ENCODE results near the gene DDX41. TPM values are rescaled to one million over a fixed set of nuclear protein-coding genes. Genes with fewer than 3 reads are reported as not detected.
A peak's percentile ranks its signal among the peaks of the same experiment; 100 is the strongest.

The DDX41 gene
- total RNA-seq, 4 donors from 2014 or later, result 63.4 to 96.5 (median 76.2) TPM

GRCh38 chr5:177545487-177546257 is 28.9 kb upstream of the DDX41 start:
- TF ChIP-seq POLR2A (IDR thresholded peaks at IDR 0.05), result no peak
- TF ChIP-seq CTCF (IDR thresholded peaks at IDR 0.05), result no peak
- peak overlapping the region in 1 of 4 donors; percentile 16 for H3K4me3 ChIP-seq
- WGBS, 2 donors, result 28 to 39% methylated on average over 4 of the region's 4 CpGs
- H3K27me3 ChIP-seq, result no peaks in the 10 kb centered on the region
- H3K27ac ChIP-seq, result peak overlapping the region; percentile 73 to 94 (median 86)
- H3K9me3 ChIP-seq, result no peaks in the 10 kb centered on the region
- intact Hi-C loops (cut with DNase I), result no loop called here
- peaks cover 30 to 92% (median 50%) of the 10 kb centered on the region in 3 donors for H3K4me1 ChIP-seq
- DNase-seq, result no peak
- H3K36me3 ChIP-seq, result peaks cover 0 to 10% (median 0%) of the 10 kb centered on the region in 3 donors

DNA sequence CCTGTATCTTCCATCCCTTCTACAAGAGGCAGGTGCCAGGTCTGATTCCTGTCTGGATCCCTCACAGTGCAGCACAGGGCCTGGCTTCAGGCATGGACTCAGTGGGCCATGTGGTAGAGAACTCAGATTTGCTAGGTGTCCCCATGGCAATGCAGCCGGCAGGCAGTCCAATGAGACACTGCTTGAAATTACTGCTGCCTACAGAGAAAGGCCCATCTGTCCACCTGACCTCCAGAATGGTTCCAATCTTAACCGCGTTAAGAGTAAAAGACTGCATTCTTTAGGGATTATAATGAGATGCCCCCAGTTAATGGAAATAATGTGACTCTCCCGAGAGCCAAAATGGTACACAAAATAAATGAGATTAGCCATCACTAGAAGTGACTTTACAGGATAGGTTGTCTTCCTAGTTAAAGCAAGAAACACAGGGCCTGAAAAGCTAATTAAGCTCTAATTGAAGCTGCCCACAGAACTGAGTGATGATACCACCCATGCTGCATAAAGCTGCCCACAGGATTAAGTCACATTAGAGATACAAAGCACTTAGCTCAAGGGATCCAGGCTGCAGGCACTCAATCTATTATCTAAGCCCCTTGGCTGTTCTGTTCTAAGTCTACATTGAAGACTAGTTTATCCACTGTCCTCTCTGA is 26.2 kb upstream of the DDX41 start:
- whole genome bisulfite sequencing, 2 donors, result 86 to 96% methylated on average over 2 to 3 of the region's 4 CpGs
- Histone ChIP-seq H3K4me3 (no peak overlapping the region), H3K27ac (peak overlapping the region in 1 of 4 donors; percentile 9), H3K36me3 (peaks cover 0 to 15% (median 0%) of the 10 kb centered on the region in 3 donors), H3K4me1 (peaks cover 39 to 94% (median 65%) of the 10 kb centered on the region in 3 donors), H3K9me3 (no peaks in the 10 kb centered on the region), H3K27me3 (no peaks in the 10 kb centered on the region)
- TF ChIP-seq POLR2A (IDR thresholded peaks at IDR 0.05) (no peak), CTCF (IDR thresholded peaks at IDR 0.05) (no peak)
- intact Hi-C loops (cut with DNase I), result no loop called here
- no peak for DNase-seq

GRCh38 chr5:177540438-177540837 is 23.7 kb upstream of the DDX41 start:
- H3K36me3 ChIP-seq, result peaks cover 7 to 40% (median 11%) of the 10 kb centered on the region in 3 donors
- H3K9me3 ChIP-seq, result no peaks in the 10 kb centered on the region
- TF ChIP-seq CTCF (IDR thresholded peaks at IDR 0.05) (no peak), POLR2A (IDR thresholded peaks at IDR 0.05) (no peak)
- no peak overlapping the region for H3K4me3 ChIP-seq
- DNase-seq, result no peak
- no peaks in the 10 kb centered on the region for H3K27me3 ChIP-seq
- 23 to 56% methylated on average over 2 of the region's 3 CpGs for WGBS, 2 donors
- peak overlapping the region; percentile 2 to 40 (median 28) for H3K27ac ChIP-seq
- intact Hi-C loops (cut with DNase I), result no loop called here
- H3K4me1 ChIP-seq, result peaks cover 27 to 87% (median 57%) of the 10 kb centered on the region in 3 donors

- no peaks in the 10 kb centered on the region for H3K27me3 ChIP-seq
- H3K9me3 ChIP-seq, result no peaks in the 10 kb centered on the region
- H3K36me3 ChIP-seq, result peaks cover 7 to 50% (median 16%) of the 10 kb centered on the region in 3 donors
- DNase-seq, result no peak
- TF ChIP-seq CTCF (IDR thresholded peaks at IDR 0.05) (no peak), POLR2A (IDR thresholded peaks at IDR 0.05) (no peak)
- WGBS, 2 donors, result 28 to 36% methylated on average over 2 of the region's 2 CpGs
- intact Hi-C loops (cut with DNase I), result no loop called here
- H3K4me1 ChIP-seq, result peaks cover 21 to 77% (median 47%) of the 10 kb centered on the region in 3 donors
- peak overlapping the region; percentile 36 to 64 (median 45) for H3K27ac ChIP-seq
- no peak overlapping the region for H3K4me3 ChIP-seq
These were observed 22.6 kb upstream of the DDX41 start for GRCh38 chr5:177539411-177539810.

DNA sequence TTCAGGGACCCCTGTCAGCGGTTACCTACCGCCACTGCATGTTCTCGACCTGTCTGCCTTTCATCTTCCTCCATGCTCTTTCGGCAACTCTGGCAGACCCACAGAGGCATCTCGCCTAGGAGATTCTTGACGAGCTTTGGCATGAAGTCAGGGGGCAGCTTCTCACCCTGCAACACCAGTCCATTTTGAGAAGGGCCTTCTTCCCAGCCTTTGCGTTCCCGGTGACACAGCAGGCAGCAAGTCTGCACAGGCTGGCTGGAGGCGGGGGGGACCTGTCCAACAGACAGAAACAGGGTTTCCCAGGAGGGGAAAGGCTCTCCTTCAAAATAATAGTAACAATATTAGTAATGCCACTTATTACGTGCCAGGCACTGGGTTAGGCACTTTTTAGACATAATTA is 22.1 kb upstream of the DDX41 start:
- Histone ChIP-seq H3K27ac (peak overlapping the region; percentile 36 to 64 (median 45)), H3K4me1 (peaks cover 21 to 71% (median 45%) of the 10 kb centered on the region in 3 donors), H3K9me3 (no peaks in the 10 kb centered on the region), H3K36me3 (peaks cover 7 to 56% (median 16%) of the 10 kb centered on the region in 3 donors), H3K27me3 (no peaks in the 10 kb centered on the region), H3K4me3 (no peak overlapping the region)
- intact Hi-C loops (cut with DNase I), result no loop called here
- TF ChIP-seq POLR2A (IDR thresholded peaks at IDR 0.05) (no peak), CTCF (IDR thresholded peaks at IDR 0.05) (no peak)
- no peak for DNase-seq
- WGBS, 2 donors, result 56 to 67% methylated on average over 2 to 7 of the region's 10 CpGs

Data from esophagus squamous epithelium (tissue), 5 donors.